HEK293T (cell line): ENCODE measurements around the gene CORO1C.
"Not testable (repeated sequence)": the region's sequence is repeated elsewhere in the genome, so short reads cannot be mapped to it uniquely, and the experiment has no call there.

ENCODE experiments used
- ARNT ChIP-seq: fragments of 450-650 bp; IDR thresholded peaks from 2 replicates; pipeline ENCODE4 v1.6.1; 2017; ENCODE audit warnings: mild to moderate bottlenecking
- BHLHE40 ChIP-seq: fragments of 450-650 bp; IDR thresholded peaks from 2 replicates; pipeline ENCODE4 v1.6.1; 2016; ENCODE audit warnings: mild to moderate bottlenecking, moderate library complexity, borderline replicate concordance
- CTBP1 ChIP-seq: fragments of 450-650 bp; IDR thresholded peaks from 2 replicates; pipeline ENCODE4 v1.6.1; 2016; ENCODE audit warnings: borderline replicate concordance
- FOXA1 ChIP-seq: fragments of 450-650 bp; IDR thresholded peaks from 2 replicates; pipeline ENCODE4 v1.6.1; 2016; ENCODE audit warnings: mild to moderate bottlenecking
- FOXK2 ChIP-seq: fragments of 450-650 bp; IDR thresholded peaks from 2 replicates; pipeline ENCODE4 v1.6.1; 2016; ENCODE audit warnings: mild to moderate bottlenecking
- FOXM1 ChIP-seq: fragments of 450-650 bp; IDR thresholded peaks from 2 replicates; pipeline ENCODE4 v1.6.1; 2017; ENCODE audit warnings: mild to moderate bottlenecking, borderline replicate concordance
- HDGF ChIP-seq: fragments of 450-650 bp; IDR thresholded peaks from 2 replicates; pipeline ENCODE4 v1.6.1; 2017; ENCODE audit warnings: antibody characterized with exemption, borderline replicate concordance
- L3MBTL2 ChIP-seq: fragments of 450-650 bp; conservative IDR thresholded peaks from 2 replicates; pipeline ENCODE4 v1.6.1; 2016; ENCODE audit warnings: mild to moderate bottlenecking
- LEF1 ChIP-seq: fragments of 450-650 bp; IDR thresholded peaks from 2 replicates; pipeline ENCODE4 v1.6.1; 2017; ENCODE audit warnings: mild to moderate bottlenecking, borderline replicate concordance
- NFRKB ChIP-seq: fragments of 450-650 bp; IDR thresholded peaks from 2 replicates; pipeline ENCODE4 v1.6.1; 2016; ENCODE audit warnings: mild to moderate bottlenecking, moderate library complexity
- SP1 ChIP-seq: fragments of 450-650 bp; IDR thresholded peaks from 2 replicates; pipeline ENCODE4 v1.6.1; 2017
- SUZ12 ChIP-seq: fragments of 450-650 bp; IDR thresholded peaks from 2 replicates; pipeline ENCODE4 v1.6.1; 2016; ENCODE audit warnings: mild to moderate bottlenecking
- ZNF384 ChIP-seq: fragments of 450-650 bp; IDR thresholded peaks from 2 replicates; pipeline ENCODE4 v1.6.1; 2016
- TF ChIP-seq, protein P1 (sequence below): fragments of 450-650 bp; IDR thresholded peaks from 2 replicates; pipeline ENCODE4 v1.6.1; 2016

DNA sequence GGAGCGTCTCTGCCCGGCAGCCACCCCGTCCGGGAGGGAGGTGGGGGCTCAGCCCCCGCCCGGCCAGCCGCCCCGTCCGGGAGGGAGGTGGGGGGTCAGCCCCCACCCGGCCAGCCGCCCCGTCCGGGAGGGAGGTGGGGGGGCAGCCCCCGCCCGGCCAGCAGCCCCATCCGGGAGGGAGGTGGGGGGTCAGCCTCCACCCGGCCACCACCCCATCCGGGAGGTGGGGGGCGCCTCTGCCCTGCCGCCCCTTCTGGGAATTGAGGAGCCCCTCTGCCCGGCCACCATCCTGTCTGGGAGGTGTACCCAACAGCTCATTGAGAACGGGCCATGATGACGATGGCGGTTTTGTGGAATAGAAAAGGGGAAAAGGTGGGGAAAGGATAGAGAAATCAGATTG is 75.1 kb downstream of the CORO1C start:
- TF ChIP-seq SUZ12, FOXA1, ARNT, SP1, LEF1, BHLHE40, FOXK2, NFRKB, FOXM1, ZNF384, L3MBTL2, HDGF, CTBP1: not testable (repeated sequence)
- TF ChIP-seq, protein P1, sequence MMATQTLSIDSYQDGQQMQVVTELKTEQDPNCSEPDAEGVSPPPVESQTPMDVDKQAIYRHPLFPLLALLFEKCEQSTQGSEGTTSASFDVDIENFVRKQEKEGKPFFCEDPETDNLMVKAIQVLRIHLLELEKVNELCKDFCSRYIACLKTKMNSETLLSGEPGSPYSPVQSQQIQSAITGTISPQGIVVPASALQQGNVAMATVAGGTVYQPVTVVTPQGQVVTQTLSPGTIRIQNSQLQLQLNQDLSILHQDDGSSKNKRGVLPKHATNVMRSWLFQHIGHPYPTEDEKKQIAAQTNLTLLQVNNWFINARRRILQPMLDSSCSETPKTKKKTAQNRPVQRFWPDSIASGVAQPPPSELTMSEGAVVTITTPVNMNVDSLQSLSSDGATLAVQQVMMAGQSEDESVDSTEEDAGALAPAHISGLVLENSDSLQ: not testable (repeated sequence)
